Measurements from ENCODE around the gene FLT1. TPM values are rescaled to one million over a fixed set of nuclear protein-coding genes. Genes with fewer than 3 reads are reported as not detected.

The FLT1 gene
- total RNA-seq, 1 donor from 2014 or later = not detected

GRCh38 chr13:28467034-28467433 is 27.9 kb downstream of the FLT1 start:
- Mint-ChIP-seq H3K9me3 (no peaks in the 10 kb centered on the region), H3K27ac (ENCODE audit: unreplicated experiment) (no peak overlapping the region), H3K4me1 (no peaks in the 10 kb centered on the region), H3K4me3 (no peak overlapping the region), H3K27me3 (ENCODE audit: low read depth) (peaks cover 4% of the 10 kb centered on the region), H3K36me3 (ENCODE audit: low read depth) (no peaks in the 10 kb centered on the region)
- TF ChIP-seq CTCF (conservative IDR thresholded peaks at IDR 0.05) = no peak
- no peak for DNase-seq (ENCODE audit: low read depth, low spot score)

- Mint-ChIP-seq H3K36me3 (ENCODE audit: low read depth) (no peaks in the 10 kb centered on the region), H3K9me3 (no peaks in the 10 kb centered on the region), H3K4me3 (no peak overlapping the region), H3K27me3 (ENCODE audit: low read depth) (peaks cover 4% of the 10 kb centered on the region), H3K27ac (ENCODE audit: unreplicated experiment) (no peak overlapping the region), H3K4me1 (no peaks in the 10 kb centered on the region)
- no peak for TF ChIP-seq CTCF (conservative IDR thresholded peaks at IDR 0.05)
- no peak for DNase-seq (ENCODE audit: low read depth, low spot score)
These were observed 28.8 kb downstream of the FLT1 start for GRCh38 chr13:28466151-28466550.

- TF ChIP-seq CTCF (conservative IDR thresholded peaks at IDR 0.05) = no peak
- Mint-ChIP-seq H3K4me3 (no peak overlapping the region), H3K4me1 (no peaks in the 10 kb centered on the region), H3K27ac (ENCODE audit: unreplicated experiment) (peak overlapping the region; percentile 23), H3K27me3 (ENCODE audit: low read depth) (peaks cover 4% of the 10 kb centered on the region), H3K9me3 (no peaks in the 10 kb centered on the region), H3K36me3 (ENCODE audit: low read depth) (no peaks in the 10 kb centered on the region)
- no peak for DNase-seq (ENCODE audit: low read depth, low spot score)
These were observed 30.0 kb downstream of the FLT1 start for GRCh38 chr13:28464861-28465460.

- Mint-ChIP-seq H3K4me1 (no peaks in the 10 kb centered on the region), H3K9me3 (no peaks in the 10 kb centered on the region), H3K27ac (ENCODE audit: unreplicated experiment) (no peak overlapping the region), H3K27me3 (ENCODE audit: low read depth) (peaks cover 4% of the 10 kb centered on the region), H3K4me3 (no peak overlapping the region), H3K36me3 (ENCODE audit: low read depth) (no peaks in the 10 kb centered on the region)
- no peak for TF ChIP-seq CTCF (conservative IDR thresholded peaks at IDR 0.05)
- DNase-seq (ENCODE audit: low read depth, low spot score) = no peak
These were observed 31.4 kb downstream of the FLT1 start for GRCh38 chr13:28463481-28463880.

GRCh38 chr13:28459911-28460310 is 35.0 kb downstream of the FLT1 start:
- Mint-ChIP-seq H3K27ac (ENCODE audit: unreplicated experiment) (no peak overlapping the region), H3K36me3 (ENCODE audit: low read depth) (no peaks in the 10 kb centered on the region), H3K4me1 (no peaks in the 10 kb centered on the region), H3K9me3 (no peaks in the 10 kb centered on the region), H3K27me3 (ENCODE audit: low read depth) (peaks cover 17% of the 10 kb centered on the region), H3K4me3 (no peak overlapping the region)
- no peak for TF ChIP-seq CTCF (conservative IDR thresholded peaks at IDR 0.05)
- no peak for DNase-seq (ENCODE audit: low read depth, low spot score)

Data from neural crest cell (in vitro differentiated cells).